ENCODE measurements around the gene CSTF2. TPM values are rescaled to one million over a fixed set of nuclear protein-coding genes. Genes with fewer than 3 reads are reported as not detected.

The CSTF2 gene
- total RNA-seq, 1 donor from 2014 or later: 11.9 TPM

GRCh38 chrX:100870527-100870926 lies 50.3 kb downstream of the CSTF2 start:
- DNase-seq (ENCODE audit: low read depth in 2 of 2): peak; percentile 1 to 47

- DNase-seq (ENCODE audit: low read depth in 2 of 2): no peak
Observed at GRCh38 chrX:100871594-100872560, 51.7 kb downstream of the CSTF2 start.

GRCh38 chrX:100874325-100874724 lies 54.1 kb downstream of the CSTF2 start, which contains the start of gene NOX1:
NOX1 (minus strand) TSS chrX:100874359; CDS start chrX:100874139, 220 bp downstream.
- no peak for DNase-seq (ENCODE audit: low read depth in 2 of 2)

- DNase-seq (ENCODE audit: low read depth in 2 of 2): no peak
Observed at GRCh38 chrX:100880368-100880767, 60.2 kb downstream of the CSTF2 start.

GRCh38 chrX:100883654-100884053 lies 63.5 kb downstream of the CSTF2 start:
- peak in 1 of 2 donors; percentile 65 for DNase-seq (ENCODE audit: low read depth in 2 of 2)

Other genes starting within 250 kb of the CSTF2 start
- gene TNMD, start 235.5 kb upstream of the CSTF2 start, total RNA-seq: not detected in 2 replicates
- 54.7 and 117 TPM in 2 replicates for gene TSPAN6, start 183.6 kb upstream of the CSTF2 start, total RNA-seq
- 8.1 and 8.3 TPM in 2 replicates for gene SRPX2, start 176.2 kb upstream of the CSTF2 start, total RNA-seq
- gene SYTL4, start 88.3 kb upstream of the CSTF2 start, total RNA-seq: 18.1 and 51.4 TPM in 2 replicates
- gene NOX1, start 54.0 kb downstream of the CSTF2 start, total RNA-seq: not detected in 2 replicates
- gene XKRX, start 108.5 kb downstream of the CSTF2 start, total RNA-seq: under 0.01 TPM in 2 replicates
- gene ARL13A, start 149.3 kb downstream of the CSTF2 start, total RNA-seq: not detected in 2 replicates
- gene TRMT2B, start 231.7 kb downstream of the CSTF2 start, total RNA-seq: 13.9 and 14.4 TPM in 2 replicates